ENCODE data around the gene FAM13A. TPM values are rescaled to one million over a fixed set of nuclear protein-coding genes. Genes with fewer than 3 reads are reported as not detected.

FAM13A gene
- total RNA-seq, 1 donor from 2014 or later: 57.7 TPM

GRCh38 chr4:88975958-88976774 is 80.8 kb downstream of the FAM13A start:
- TF ChIP-seq CTCF (IDR thresholded peaks at IDR 0.05; ENCODE audit: unreplicated experiment): no peak
- no peak for DNase-seq (ENCODE audit: low spot score in 2 of 2, unreplicated experiment in 2 of 2)
- no peaks in the 10 kb centered on the region for H3K27me3 Mint-ChIP-seq (ENCODE audit: low read depth)

GRCh38 chr4:88971536-88971935 is 85.4 kb downstream of the FAM13A start:
- H3K36me3 Mint-ChIP-seq: peaks cover 13% of the 10 kb centered on the region
- H3K4me3 Mint-ChIP-seq: no peak overlapping the region
- H3K27ac Mint-ChIP-seq: no peak overlapping the region
- H3K27me3 Mint-ChIP-seq (ENCODE audit: low read depth): no peaks in the 10 kb centered on the region
- DNase-seq (ENCODE audit: low spot score in 2 of 2, unreplicated experiment in 2 of 2): no peak
- H3K9me3 Mint-ChIP-seq: peaks cover 13% of the 10 kb centered on the region
- TF ChIP-seq CTCF (IDR thresholded peaks at IDR 0.05; ENCODE audit: unreplicated experiment): no peak
- H3K4me1 Mint-ChIP-seq: peaks cover 8% of the 10 kb centered on the region

More at GRCh38 chr4:88975958-88976774, 80.8 kb downstream of the FAM13A start:
- H3K36me3 Mint-ChIP-seq: peaks cover 13% of the 10 kb centered on the region
- H3K4me1 Mint-ChIP-seq: peaks cover 8% of the 10 kb centered on the region
- peak overlapping the region; percentile 10 for H3K27ac Mint-ChIP-seq
- no peak overlapping the region for H3K4me3 Mint-ChIP-seq
- peaks cover 13% of the 10 kb centered on the region for H3K9me3 Mint-ChIP-seq

- no peak overlapping the region for H3K27ac Mint-ChIP-seq
- H3K36me3 Mint-ChIP-seq: peaks cover 14% of the 10 kb centered on the region
- no peak for DNase-seq (ENCODE audit: low spot score in 2 of 2, unreplicated experiment in 2 of 2)
- H3K4me1 Mint-ChIP-seq: no peaks in the 10 kb centered on the region
- H3K4me3 Mint-ChIP-seq: no peak overlapping the region
- no peaks in the 10 kb centered on the region for H3K27me3 Mint-ChIP-seq (ENCODE audit: low read depth)
- peaks cover 13% of the 10 kb centered on the region for H3K9me3 Mint-ChIP-seq
- no peak for TF ChIP-seq CTCF (IDR thresholded peaks at IDR 0.05; ENCODE audit: unreplicated experiment)
These were observed 87.2 kb downstream of the FAM13A start for GRCh38 chr4:88969746-88970145.

- H3K27me3 Mint-ChIP-seq (ENCODE audit: low read depth): no peaks in the 10 kb centered on the region
- no peak overlapping the region for H3K4me3 Mint-ChIP-seq
- TF ChIP-seq CTCF (IDR thresholded peaks at IDR 0.05; ENCODE audit: unreplicated experiment): no peak
- no peak overlapping the region for H3K27ac Mint-ChIP-seq
- no peaks in the 10 kb centered on the region for H3K4me1 Mint-ChIP-seq
- H3K36me3 Mint-ChIP-seq: peaks cover 11% of the 10 kb centered on the region
- peaks cover 10% of the 10 kb centered on the region for H3K9me3 Mint-ChIP-seq
- no peak for DNase-seq (ENCODE audit: low spot score in 2 of 2, unreplicated experiment in 2 of 2)
These were observed 87.7 kb downstream of the FAM13A start for GRCh38 chr4:88969271-88969670.

- Mint-ChIP-seq H3K27ac (no peak overlapping the region), H3K27me3 (ENCODE audit: low read depth) (no peaks in the 10 kb centered on the region), H3K36me3 (peaks cover 3% of the 10 kb centered on the region), H3K9me3 (peaks cover 1% of the 10 kb centered on the region), H3K4me1 (no peaks in the 10 kb centered on the region), H3K4me3 (no peak overlapping the region)
- DNase-seq (ENCODE audit: low spot score in 2 of 2, unreplicated experiment in 2 of 2): no peak
- no peak for TF ChIP-seq CTCF (IDR thresholded peaks at IDR 0.05; ENCODE audit: unreplicated experiment)
These were observed 89.1 kb downstream of the FAM13A start for GRCh38 chr4:88967883-88968331.

Measured in mesothelial cell of epicardium (in vitro differentiated cells).